GM21576 (cell line): Measurements from ENCODE around the gene P4HA2.

Experiments
- ATAC-seq: cut with Tn5 transposase; IDR thresholded peaks from one replicate; pipeline ENCODE4 v1.9.1; 2021; ENCODE audit warnings: mild to moderate bottlenecking, moderate library complexity; ENCODE audit not compliant: unreplicated experiment

The P4HA2 gene

DNA sequence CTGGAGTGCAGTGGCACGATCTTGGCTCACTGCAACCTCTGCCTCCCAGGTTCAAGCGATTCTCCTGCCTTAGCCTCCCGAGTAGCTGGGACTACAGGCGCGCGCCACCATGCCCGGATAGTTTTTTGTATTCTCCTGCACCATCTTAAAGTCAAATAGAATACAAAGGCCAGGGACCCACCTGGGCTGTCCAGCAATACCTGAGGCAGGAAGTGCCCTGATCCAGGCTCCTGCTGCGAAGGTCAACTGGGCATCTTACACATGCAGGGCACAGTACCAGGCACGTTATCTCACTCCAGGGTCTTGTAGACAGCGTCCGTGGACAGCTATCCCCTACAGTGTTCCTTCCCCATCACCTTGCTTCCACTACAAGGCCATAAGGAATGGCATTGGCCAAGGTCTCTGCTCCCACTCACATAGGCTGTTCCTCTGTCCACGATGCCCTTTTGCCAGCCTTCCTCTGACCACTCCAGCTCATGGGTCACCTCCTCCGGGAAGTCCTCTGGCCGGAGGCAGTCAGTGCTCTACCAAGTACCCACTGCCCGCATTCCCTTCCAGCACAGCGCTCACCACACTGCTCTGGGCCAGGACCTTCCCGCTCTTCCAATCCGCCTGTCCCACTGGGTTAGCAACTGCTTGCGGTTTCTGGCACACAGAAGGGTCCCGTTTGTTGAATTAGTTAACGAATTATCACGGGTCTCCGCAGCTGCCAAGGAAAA lies 978 bp downstream of the P4HA2 start:
- ATAC-seq = no peak

DNA sequence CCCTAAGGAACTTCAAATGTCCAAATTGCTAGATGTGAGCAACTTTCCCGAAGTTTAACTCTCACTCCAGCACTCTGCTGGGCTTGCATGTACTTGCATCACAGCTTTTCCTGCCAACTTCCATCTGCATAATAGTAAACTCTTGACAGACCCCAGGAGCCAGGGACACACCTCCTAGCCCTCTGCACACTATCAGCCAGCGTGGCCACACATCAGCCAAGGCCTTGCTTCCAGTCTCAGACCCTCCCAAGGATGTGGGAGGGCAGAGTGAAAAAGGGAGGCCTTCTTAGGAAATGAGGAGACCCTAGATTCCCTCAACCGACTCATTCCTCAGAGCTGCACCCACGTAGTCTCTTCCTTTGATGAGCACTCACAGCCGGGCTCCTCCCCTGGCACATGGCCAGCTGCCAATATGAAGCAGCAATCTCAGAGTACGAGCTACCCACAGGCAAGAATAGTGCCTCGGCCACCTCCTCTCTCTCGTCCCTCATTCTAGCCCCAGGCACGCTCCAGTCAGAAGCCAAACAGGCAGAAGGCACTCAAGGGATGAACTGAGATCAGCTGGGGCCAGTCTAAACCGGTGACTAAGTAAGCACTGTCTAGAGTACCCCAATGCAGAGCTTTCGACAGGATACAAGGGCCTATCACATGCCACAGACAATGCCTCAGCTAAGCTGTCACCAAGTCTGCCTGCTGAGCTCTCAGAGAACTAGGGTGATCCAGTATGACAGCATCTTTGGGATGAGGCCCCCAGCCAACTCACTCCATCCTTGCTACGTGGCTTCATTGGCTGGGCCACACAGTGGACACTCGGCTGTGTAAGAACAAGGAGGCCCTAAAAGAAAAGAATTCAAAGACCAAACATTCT lies 2.3 kb downstream of the P4HA2 start:
- ATAC-seq = no peak

DNA sequence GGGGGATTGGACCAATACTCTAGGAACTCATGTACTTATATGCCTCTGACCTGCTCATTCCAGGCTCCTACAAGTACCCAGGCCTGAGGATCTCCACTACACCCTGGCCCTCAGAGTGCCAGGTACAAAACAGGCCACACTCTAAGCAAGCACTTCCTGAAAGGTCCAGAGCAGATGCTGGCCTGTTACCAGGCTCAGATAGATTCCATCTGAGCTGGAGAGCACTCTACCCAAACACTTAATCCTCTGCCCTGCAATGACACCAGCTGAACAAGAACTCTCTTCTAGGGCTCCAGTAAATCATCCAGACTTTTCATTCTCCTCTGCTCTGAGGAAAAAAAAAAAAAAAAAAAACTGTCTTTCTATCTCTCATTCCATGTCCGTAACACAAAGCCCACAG lies 2.9 kb downstream of the P4HA2 start:
- ATAC-seq = no peak

DNA sequence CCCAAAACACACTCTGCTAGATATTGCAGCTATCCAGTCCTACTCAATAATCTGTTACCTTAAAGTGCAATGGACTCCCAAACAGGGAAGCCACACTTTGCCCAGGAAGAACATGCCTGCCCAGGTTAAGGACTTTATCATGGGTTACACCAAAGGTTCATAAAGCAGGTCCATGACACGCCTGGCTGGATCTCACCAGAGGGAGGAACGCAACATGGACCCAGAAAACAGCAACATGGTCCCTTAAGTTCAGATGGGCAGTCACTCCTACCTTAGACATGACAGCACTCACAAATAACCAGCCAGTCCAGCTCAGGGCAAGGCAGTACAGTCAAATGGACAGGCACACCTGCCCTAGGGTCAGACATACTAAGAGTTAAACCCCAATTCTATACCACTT lies 3.8 kb downstream of the P4HA2 start:
- no peak for ATAC-seq

DNA sequence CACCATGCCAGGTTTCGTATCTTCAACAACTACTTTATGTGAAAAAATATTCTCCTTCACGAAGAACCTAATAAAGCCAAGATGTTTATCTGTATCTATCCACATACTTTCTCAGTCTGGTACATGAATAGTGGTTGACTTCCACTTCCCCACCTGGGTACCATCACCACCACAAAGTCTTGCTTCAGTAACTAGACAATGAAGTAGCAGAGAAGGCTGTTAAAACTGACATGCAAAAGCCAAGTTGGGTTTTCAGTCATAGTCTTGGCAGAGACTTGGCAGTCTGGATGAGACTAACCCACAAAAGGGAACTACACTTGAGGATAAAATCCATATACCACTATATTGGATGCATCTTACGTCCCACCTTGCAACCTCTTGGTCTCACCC lies 5.0 kb downstream of the P4HA2 start:
- ATAC-seq = peak; percentile 68

DNA sequence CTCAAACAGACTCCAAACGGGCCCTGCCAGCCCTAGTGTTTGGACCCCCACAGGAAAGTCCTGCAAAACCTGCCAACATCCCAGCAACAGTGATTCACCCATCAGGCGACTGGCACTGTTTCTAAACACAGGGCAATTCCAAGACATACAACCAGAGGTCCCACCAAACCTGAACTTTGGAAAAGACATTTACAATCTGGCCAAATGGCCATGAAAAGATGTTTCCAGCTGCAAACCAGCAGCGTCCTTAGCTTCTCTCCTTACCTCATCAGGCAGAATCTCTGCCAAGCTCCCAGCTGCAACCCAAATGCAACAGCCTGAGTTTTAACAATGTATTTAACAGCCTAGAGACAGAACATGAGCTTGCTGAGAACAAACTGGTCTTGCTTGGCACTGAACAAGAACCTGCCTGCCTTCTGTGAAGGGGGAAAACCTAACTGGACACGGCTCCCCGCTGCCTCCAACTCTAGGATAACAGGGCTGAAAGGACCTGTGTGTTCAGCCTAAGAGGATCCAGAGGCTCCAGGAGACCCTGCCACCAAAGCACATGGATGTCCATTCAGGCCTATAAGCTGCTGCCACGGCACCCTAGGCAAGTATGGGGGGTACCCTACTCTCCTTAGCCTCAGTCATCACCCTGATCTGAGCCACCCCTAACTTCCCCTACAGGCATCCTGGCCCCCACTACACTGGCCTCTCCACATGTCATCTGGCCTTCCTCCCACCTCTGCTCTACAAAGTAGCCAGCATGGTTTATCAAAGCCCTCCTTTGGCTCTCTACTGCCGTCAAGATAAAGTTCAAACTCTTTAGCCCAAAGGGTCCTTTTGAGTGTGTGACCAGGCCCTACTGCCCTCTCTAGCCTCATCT lies 5.6 kb downstream of the P4HA2 start:
- ATAC-seq = no peak

DNA sequence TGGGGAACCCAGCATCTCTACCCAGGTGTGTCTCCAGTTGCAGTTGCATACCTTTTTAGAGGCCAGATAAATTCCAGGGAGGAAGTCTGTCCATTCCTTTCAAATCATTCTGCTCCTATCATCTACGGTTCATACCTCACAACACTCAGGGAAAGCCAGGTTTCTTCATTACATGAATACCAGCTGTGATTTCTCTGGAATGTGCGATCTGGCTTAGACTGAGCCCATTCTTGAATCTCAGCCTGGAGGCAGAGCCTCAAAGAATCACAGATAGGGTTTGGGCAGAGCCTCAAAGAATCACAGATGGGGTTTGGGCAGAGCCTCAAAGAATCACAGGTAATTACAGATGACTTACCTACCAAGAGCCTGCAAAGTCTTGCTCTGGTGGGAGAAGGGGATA lies 7.2 kb downstream of the P4HA2 start:
- ATAC-seq = no peak

DNA sequence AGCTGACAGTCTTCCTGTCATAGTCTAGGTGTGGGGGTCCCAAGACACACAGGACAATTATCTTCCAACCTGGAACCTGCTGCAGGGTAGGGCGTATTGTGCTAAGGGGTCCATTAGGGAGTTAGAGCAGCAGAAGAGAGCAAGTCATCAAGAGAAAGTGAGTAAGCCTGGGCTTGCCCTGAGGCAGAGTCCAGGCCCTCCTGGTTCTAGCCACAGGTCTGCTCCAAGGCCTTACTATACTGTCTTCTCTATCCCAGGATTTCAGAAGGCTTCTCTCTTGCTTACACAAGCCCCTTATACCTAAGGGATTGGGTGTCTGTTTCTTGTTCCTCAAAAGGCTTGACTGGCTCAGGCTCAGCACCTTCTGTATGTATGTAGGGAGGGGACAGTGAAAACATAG lies 7.7 kb downstream of the P4HA2 start:
- ATAC-seq = no peak

DNA sequence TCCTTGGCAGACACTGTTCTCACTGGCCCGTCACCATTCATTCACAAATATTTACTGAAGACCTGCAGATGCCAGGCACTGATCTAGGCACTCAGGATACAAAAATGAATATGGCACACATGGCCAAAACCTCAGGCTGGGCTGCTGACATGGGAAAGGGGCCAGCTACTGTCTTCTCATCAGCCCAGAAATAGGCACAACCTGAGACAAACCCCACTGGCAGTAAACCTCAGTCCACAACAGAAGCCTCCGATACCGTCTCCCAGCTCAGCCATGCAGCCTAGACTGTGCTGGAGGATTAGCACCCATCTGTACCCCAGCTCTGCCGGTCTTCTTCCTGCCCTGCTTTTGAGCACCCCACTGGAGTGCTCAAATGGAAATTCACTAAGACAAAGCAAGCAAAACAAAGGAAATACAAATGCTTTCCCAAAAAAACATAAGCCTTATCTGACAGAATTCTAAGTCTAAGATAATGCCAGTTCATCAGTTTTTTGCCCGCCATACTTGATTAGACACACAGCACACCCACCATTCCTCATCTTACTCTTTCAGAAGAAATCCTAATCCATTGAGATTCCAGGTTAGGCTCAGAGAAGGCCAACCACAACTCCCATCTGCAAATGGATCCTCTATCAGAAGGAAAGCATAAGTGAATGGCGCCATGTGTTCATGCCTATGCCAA lies 8.2 kb downstream of the P4HA2 start:
- ATAC-seq = no peak

DNA sequence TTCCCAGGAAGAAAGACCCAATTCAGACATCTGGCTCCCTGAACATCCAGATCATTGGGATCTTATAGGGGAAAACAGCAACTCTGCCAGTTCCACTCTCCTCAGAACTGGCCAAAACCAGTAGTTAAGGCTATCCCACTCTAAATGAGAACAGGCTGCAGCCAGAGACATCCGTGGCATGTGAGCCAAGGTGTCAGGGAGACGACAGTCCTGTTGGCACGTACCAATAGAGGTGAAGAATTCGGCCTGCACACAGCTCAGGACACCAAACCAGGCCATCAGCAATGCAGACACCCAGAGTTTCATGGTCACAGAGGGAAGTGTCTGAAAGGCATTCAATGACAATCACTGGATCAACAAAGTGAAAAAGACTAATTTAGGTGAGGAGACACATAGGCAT lies 9.3 kb downstream of the P4HA2 start:
- ATAC-seq = no peak

DNA sequence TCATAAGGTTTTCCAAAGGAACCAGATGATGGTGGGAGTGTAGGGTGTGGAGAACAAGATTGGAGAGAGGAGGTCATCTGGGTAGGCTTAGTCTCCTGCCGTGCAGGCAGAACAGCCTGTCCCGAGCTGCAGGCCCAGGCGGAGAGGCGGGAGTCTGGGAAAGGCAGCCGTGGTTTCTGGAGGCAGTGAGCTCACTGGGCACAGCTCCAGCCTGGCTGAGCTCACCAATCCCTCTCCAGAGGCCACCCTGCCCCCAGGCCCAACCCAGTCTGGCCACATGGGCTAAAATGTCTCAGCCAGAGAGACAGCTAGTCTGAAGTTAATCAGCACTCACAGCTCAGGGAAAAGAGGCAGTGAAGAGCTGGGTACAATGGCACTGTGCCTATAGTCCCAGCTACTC lies 12.3 kb downstream of the P4HA2 start:
- ATAC-seq = no peak

DNA sequence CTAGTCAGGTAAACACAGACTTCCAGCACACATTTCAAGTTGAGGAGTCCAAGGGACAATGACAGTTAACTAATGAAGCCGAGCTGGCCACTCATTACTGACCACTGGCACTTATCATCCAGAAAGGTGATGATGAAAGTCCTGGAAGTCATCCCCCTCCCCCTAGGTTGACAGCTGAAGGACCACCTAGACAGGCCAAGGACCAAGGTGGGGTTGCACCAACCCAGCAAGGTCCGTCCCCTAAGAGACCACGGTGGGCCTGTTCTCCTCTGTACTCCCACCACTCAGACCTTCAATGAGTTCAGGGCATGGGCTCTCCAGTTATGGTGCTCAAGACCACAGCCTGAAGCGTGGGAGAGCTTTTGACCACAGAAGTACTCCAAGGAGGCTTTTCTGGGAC lies 13.2 kb downstream of the P4HA2 start:
- no peak for ATAC-seq

DNA sequence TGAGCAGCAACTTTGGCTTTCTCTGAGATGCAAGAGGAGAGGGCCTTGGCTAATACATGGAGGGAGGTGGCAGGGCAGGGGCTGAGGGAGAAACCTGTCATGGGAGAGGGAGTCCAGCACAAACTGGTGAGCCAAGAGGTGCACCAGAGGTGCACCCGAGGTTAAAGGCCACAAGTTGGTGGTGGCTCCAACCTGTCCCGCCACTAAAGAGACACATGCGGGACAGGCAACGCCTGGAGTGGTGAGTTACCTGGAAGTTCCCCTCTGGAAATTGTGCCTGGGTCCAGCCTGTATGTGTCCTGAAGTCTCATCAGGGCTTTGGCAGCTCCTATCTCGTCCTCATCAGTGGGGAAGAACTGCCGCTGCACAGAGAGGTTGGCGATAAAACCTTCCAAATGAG lies 14.0 kb downstream of the P4HA2 start:
- ATAC-seq = no peak

DNA sequence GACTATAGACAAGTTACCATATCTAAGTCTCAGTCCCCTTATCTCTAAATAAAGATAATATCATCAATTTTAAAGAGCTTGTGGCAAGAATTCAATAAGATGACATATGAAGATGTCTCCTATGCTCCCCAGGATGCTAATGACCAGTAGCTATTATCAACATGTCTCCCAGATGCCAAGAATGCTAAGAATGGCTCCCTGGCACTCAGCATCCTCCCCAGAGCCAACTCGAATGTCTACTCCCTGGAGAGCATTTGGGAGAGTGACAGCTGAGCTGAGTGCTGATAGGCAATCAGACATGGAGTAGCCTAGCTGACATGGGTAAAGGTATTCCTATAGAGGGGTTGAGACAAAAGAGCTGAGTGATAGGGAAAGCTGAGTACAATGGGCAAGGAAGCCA lies 15.9 kb downstream of the P4HA2 start:
- no peak for ATAC-seq

DNA sequence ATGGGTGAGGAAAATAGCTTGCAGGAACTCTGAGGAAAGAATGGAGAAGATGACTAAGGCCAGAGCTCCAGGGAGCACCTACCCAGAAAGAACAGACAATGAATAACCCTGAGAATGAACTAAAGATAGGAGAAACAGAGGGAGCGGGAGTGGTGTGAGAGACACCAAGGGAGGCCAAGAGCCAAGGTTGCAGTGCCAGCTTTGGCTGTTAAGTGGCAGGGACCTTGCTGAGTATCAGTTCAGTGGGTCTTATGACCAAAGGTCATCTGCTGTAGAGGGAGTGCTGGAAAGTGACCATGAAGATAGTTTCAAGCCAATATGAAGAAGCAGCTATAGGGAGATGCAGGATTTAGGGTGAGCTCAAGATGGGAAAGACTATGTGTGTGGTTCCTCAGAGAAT lies 16.7 kb downstream of the P4HA2 start:
- ATAC-seq = no peak

DNA sequence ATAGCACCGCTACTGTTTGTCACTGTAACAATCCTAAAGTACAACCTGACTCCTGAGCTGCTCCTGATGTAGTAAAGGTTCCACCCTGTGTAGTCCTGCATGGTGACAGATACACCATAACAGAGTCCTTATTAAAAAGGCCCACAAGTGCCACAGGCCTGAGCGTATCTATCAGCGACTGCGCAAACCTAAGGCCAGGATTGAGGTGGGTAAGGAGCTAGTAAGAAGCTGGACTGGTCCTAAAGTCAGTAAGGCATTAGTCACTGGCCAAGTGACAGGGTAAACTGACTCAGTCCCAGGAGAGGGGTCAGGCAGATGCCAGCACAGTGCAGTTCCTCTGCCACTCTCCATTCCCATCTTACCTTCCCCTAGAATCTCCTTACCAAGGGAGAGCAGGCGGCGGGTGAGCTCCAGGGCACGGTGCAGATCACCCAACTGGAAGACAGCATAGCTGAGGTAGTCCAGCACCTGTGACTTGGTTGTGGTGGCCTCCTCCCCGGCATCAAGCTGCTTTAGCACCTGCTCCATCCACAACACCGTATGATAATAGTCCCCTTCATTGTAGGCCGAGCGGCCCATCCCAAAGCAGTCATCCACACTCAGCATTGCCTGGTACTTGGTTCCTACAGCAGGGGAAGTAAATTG lies 17.6 kb downstream of the P4HA2 start:
- no peak for ATAC-seq

DNA sequence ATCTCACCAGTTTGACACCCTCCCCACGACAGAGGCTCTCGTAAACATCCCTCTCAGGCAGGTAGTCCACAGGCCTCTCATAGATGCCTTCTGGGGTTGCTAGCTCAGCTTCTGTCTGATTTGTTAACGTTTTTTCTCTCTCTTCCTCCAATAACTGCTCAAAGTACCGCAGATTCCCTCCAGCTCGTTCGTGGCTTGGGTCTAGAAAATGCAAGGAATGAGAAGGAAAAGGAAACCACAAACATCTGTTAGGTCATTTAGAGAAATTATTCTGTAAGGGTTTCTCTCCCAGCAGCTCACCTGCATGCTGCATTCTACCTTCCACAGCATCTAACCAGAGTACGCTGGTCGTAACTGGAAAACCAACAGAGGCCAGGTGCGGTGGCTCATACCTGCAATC lies 18.5 kb downstream of the P4HA2 start:
- ATAC-seq = no peak

DNA sequence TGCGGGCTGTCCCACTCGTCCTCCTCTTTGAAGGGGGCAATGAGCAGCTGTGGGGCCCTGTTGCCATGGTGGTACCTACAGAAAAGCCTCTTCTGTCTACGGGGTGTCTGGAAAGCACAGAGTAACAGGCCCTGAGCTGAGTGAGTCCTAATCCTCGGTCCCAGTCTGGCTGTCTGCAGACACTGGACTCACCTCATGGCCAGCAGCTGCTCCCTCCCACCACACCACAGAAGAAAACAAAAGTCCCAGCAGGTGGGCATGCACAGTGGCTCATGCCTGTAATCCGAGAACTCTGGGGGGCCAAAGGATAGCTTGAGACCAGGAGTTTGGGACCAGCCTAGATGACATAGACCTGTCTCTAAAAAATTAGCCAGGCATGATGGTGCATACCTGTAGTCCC lies 19.9 kb downstream of the P4HA2 start:
- ATAC-seq = no peak

DNA sequence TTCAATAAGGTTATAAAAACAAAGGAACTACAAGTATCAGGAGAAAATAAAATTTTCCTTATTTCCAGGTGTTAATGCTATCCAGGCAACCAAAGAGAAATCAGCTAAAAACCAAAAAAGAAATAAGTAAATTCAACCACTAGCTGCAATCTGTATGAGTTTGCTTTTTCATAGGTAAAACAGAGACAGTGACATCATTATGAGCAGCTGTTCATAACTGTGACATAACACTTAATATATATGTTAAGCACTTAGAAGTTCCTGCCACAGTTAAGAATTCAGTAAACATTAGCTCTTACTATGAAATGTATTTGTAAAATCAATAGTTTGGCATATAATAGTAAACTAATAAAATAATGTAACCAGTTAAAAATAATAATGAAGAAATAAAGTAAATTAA lies 20.9 kb downstream of the P4HA2 start:
- ATAC-seq = no peak

DNA sequence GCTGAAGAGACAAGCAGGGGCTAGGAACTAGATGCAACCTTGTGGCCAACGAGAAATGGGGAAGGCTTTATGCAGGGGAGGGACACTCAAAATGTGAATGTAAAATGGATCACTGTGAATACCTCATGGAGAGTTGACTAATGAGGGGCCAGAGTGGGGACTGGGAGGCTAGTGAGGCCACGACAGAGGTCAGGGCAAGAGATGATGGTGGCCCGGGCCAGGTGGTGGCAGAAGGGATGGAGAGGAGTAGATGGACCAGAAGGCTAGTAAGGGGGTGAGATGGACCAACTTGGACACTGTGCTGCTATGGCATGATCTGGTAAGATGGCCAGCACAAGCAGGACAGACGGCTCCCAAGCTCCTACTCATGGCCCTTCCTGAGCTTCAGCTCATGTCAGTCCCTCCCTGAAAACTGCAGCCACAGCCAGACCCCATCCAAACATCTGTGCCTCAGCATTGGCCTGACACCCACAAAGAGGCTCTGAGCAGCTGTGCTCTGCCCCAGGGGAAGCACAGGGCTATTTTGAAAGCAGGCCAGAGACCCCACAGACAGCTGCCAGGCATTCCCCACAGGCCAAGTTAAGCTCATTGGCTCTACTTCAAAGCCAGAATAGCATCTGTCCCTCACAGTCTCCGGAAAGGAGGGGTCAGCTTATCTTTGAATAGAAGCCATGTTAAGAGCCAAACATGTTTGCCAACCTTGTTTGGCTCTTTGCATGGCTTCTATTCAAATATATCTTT lies 22.1 kb downstream of the P4HA2 start:
- ATAC-seq = no peak
